ENCODE results near the gene CLEC5A.

- TF ChIP-seq CTCF (IDR thresholded peaks at IDR 0.05) = no peak
- TF ChIP-seq POLR2AphosphoS5 (IDR thresholded peaks at IDR 0.05; ENCODE audit: low read depth, low read length) = no peak
- TF ChIP-seq REST (IDR thresholded peaks at IDR 0.05; ENCODE audit: insufficient read depth in 1 of 2, low read depth in 2 of 2, low read length in 1 of 2) = no peak
- TF ChIP-seq SIN3A (IDR thresholded peaks at IDR 0.05; ENCODE audit: borderline replicate concordance, insufficient read depth, low read depth, low read length) = no peak
These were observed 65.8 kb downstream of the CLEC5A start for GRCh38 chr7:141880960-141881359.
